Fibroblast of peridontal ligament (primary cell): Measurements from ENCODE around the gene CPNE5.

Source experiments
- DNase-seq: peaks from one replicate; pipeline ENCODE4 v3.0.0-alpha.2; 2010; ENCODE audit errors: extremely low read depth

Gene CPNE5

GRCh38 chr6:36834576-36835341, 4.5 kb downstream of the CPNE5 start:
- no peak for DNase-seq

DNA sequence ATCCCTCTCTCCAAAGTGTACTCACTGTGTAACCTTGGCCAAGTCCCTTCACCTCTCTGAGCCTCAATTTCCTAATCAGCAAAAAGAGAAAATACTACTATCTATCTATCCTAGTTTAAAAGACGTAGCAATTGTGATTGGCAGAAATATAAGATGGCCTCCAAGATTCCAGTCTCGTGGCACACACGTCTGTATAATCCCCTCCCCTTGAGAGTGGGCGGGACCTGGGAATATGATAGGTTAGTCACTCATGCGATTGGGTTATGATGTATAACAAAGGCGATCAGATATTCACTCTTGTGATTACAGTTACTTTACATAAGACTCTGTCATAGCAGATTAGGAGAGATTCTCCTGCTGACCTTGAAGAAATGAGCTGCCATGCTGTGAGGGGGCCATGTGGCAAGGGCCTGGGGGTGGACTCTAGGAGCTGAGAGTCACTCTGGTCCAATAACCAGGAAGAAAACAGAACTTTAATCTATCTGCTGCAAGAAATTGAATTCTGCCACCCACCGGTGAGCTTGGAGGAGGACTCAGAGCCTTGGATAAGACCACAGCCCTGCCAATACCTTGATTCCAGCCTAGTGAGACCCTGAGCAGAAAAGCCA, 6.0 kb downstream of the CPNE5 start:
- DNase-seq = no peak

GRCh38 chr6:36832313-36832712, 6.9 kb downstream of the CPNE5 start:
- no peak for DNase-seq

- DNase-seq = no peak
Observed at GRCh38 chr6:36830577-36830976, 8.7 kb downstream of the CPNE5 start.

DNA sequence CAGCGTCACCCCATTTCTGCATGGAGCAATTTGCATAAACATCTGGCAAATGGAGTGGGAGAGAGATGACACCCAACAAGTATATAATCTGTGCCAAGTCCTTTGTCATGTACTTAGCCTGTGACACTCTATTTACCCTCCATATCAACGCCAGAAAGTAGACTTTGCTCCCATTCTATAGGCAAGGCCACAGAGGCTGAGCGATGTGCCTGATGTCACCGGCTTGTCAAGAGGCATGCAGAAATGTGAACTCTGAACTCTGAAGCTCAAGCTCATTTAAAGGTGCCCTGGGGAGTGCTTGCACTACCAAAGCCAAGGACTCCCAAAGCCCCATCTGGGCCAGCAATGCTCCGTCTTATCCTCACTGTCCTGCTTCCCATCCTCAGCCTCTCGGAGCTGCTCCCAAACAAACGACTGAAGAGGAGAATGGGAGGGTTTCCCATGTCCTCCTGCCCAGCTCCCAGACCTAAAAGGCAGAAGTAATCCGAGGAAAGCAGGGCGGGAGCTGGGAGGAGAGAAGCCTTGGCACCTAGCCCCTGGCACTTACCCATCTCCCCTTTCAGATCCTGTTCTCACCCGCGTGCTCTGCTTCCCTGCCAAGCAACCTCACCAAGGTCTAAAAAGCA, 9.2 kb downstream of the CPNE5 start:
- DNase-seq = peak; percentile 52

DNA sequence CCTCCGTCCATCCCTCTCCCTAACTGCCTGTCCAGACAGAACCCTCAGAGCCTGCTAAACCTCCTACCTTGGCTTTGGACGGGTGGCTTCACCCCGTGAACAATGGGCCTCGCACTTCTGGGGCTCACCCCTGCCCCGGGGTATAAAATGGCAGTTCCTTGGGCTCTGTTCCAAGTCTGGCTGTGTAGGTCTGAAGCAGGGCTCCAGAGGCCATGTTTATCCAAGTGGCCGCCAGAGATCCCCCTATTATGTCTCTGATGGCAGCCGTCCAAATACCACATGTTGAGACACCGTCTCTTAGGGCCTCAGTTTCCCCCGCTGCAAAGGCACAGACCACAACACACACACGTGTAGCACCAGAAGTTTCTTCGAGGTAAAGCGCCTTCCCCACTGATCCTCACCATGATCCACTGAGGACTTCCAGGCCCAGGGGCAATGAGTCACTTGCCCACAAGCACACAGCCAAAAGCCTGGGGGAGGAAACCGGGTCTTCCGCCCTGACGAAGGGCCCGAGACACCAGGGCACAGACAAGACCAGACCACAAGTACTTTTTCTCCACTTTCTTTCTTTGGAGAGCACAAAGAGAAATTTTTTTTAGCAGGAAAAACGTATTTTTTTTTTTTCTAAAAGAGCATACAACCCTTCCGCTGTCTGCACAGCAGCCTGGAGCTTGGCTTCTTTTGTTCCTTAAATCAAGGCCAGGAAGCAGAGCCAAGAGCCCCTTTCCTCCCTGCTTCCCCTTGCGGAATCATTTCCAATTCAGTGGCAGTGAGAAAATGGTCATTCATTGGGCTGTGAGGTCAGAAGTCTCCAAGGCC, 11.8 kb downstream of the CPNE5 start:
- peak; percentile 69 for DNase-seq

- no peak for DNase-seq
Observed at GRCh38 chr6:36826520-36827227, 12.6 kb downstream of the CPNE5 start.

GRCh38 chr6:36825994-36826393, 13.2 kb downstream of the CPNE5 start:
- no peak for DNase-seq

- DNase-seq = no peak
Observed at GRCh38 chr6:36825452-36825851, 13.8 kb downstream of the CPNE5 start.

- no peak for DNase-seq
Observed at GRCh38 chr6:36824253-36824652, 15.0 kb downstream of the CPNE5 start.

DNA sequence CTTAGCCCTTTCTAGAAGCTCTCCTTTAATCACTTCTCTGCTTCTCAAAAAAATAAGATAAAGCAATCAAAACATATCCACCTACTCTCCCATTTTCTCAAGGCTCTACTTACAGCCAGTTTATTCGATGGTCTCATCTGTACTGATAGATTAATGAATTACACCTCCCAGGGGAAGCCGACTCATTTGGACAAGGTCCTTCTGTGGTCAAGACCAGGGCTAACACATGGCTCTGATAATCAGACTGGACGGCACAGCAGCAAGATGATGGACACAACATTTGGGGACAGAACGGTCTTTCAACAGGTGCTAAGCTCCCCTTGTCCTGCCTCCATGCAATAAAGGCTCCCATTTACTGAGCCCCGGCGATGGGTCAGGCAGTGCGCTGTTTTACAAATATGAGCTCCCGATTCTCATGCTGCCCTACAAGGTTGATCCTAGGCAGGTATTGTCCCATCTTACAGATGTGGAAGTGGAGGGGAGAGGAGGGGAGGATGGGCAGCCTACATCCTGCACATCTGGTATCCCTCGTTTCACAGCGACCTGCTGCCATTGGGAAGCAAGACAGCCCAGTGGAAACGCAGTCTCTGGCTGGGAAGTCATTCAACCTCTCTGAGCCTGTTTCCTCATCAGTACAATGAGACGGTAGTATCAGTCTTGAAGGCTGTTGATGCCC, 15.7 kb downstream of the CPNE5 start:
- DNase-seq = no peak

- DNase-seq = no peak
Observed at GRCh38 chr6:36822506-36823269, 16.6 kb downstream of the CPNE5 start.

- DNase-seq = no peak
Observed at GRCh38 chr6:36821581-36822335, 17.5 kb downstream of the CPNE5 start.

DNA sequence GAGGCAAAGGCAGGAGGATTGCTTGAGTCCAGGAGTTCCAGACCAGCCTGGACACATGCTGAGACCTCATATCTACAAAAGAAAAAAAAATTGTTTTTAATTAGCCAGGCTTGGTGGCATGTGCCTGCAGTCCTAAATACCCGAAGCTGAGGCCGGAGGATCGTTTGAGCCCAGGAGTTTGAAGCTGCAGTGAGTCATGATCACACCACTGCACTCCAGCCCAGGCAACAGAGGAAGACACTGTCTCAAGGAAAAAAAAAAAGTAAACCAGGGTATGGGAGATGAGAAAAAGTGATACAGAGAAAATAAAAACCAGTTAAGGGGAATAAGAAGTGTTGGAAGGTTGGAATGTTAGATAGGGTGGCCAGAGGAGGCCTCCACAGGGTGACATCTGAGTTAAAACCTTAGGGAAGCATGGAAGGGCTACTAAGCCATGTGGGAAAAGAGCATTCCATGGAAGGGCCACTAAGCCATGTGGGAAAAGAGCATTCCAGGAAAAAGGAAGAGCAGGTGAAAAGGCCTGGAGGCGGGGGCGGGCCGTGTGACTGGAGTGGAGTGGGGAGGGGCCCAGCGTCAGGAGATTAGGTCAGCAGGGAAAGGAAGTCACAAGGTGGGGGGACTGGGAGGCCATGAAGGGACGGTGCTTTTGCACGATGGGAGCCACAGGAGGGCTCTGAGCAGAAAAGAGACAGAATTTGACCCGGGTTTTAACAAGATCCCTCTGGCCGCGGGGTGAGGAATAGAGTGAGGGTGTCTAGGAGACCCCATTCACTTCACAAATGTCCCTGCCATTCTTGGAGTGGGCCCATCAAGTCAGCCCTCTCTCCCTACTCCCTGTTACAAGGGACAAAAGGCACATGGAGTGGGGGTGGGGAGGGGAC, 18.3 kb downstream of the CPNE5 start:
- peak; percentile 35 for DNase-seq

- no peak for DNase-seq
Observed at GRCh38 chr6:36818756-36819155, 20.5 kb downstream of the CPNE5 start.

- no peak for DNase-seq
Observed at GRCh38 chr6:36817847-36818246, 21.4 kb downstream of the CPNE5 start.

GRCh38 chr6:36817176-36817817, 21.9 kb downstream of the CPNE5 start:
- DNase-seq = no peak
